HepG2 (cell line): ENCODE measurements around the gene CCDC142. TPM values are rescaled to one million over a fixed set of nuclear protein-coding genes. Genes with fewer than 3 reads are reported as not detected.
A peak's percentile ranks its signal among the peaks of the same experiment; 100 is the strongest.

Source experiments
- ARHGAP35 ChIP-seq: sonication (generic); formaldehyde crosslinking; IDR thresholded peaks from 2 replicates; pipeline ENCODE4 v1.9.0; 2022; ENCODE audit warnings: mild to moderate bottlenecking, inconsistent platforms, moderate library complexity, missing genetic modification reagents, borderline replicate concordance
- ELF1 ChIP-seq: sonication (generic); formaldehyde crosslinking; IDR thresholded peaks from 2 replicates; pipeline ENCODE4 v1.4.0; 2020; ENCODE audit warnings: missing genetic modification reagents
- FOSL1 ChIP-seq: sonication (generic); formaldehyde crosslinking; IDR thresholded peaks from 2 replicates; pipeline ENCODE4 v1.9.0; 2021; ENCODE audit warnings: missing genetic modification reagents, borderline replicate concordance
- FOXP1 ChIP-seq, 2 experiments: fragments of 450-650 bp in 1 of 2; IDR thresholded peaks; 2 replicates each; pipeline ENCODE4 v1.6.1; 2017 to 2018; ENCODE audit warnings: antibody characterized with exemption in 1 of 2
- HDAC6 ChIP-seq: fragments of 200-600 bp; sonication (generic); IDR thresholded peaks from 2 replicates; pipeline ENCODE4 v1.7.0; 2017; ENCODE audit warnings: mild to moderate bottlenecking, antibody characterized with exemption, low read length, low read depth
- JUN ChIP-seq: sonication (generic); formaldehyde crosslinking; IDR thresholded peaks from 2 replicates; pipeline ENCODE4 v1.4.0; 2020; ENCODE audit warnings: mild to moderate bottlenecking, missing genetic modification reagents
- MEIS1 ChIP-seq: sonication (generic); formaldehyde crosslinking; IDR thresholded peaks from 2 replicates; pipeline ENCODE4 v1.9.0; 2021; ENCODE audit warnings: mild to moderate bottlenecking, missing genetic modification reagents, moderate library complexity, borderline replicate concordance
- PCBP2 ChIP-seq: fragments of 200-400 bp; formaldehyde crosslinking; optimal IDR thresholded peaks from 2 replicates; pipeline ENCODE3; 2018; ENCODE audit warnings: low read length, low read depth; ENCODE audit not compliant: poor library complexity, severe bottlenecking
- TMF1 ChIP-seq: sonication (generic); formaldehyde crosslinking; IDR thresholded peaks from 2 replicates; pipeline ENCODE4 v1.8.1; 2022; ENCODE audit warnings: low read depth, missing genetic modification reagents
- ZBTB42 ChIP-seq: sonication (generic); formaldehyde crosslinking; IDR thresholded peaks from 2 replicates; pipeline ENCODE4 v1.5.0; 2020; ENCODE audit warnings: mild to moderate bottlenecking, missing genetic modification reagents
- ZBTB8A ChIP-seq: sonication (generic); formaldehyde crosslinking; IDR thresholded peaks from 2 replicates; pipeline ENCODE4 v1.4.0; 2020; ENCODE audit warnings: mild to moderate bottlenecking, low read depth, missing genetic modification reagents, borderline replicate concordance
- ZFP82 ChIP-seq: sonication (generic); formaldehyde crosslinking; IDR thresholded peaks from 2 replicates; pipeline ENCODE4 v1.5.1; 2020; ENCODE audit warnings: mild to moderate bottlenecking, missing genetic modification reagents, borderline replicate concordance
- ZNF160 ChIP-seq: sonication (generic); formaldehyde crosslinking; IDR thresholded peaks from 2 replicates; pipeline ENCODE4 v1.8.0; 2022; ENCODE audit warnings: mild to moderate bottlenecking, inconsistent platforms, missing genetic modification reagents
- ZNF772 ChIP-seq: sonication (generic); formaldehyde crosslinking; IDR thresholded peaks from 2 replicates; pipeline ENCODE4 v1.5.0; 2020; ENCODE audit warnings: mild to moderate bottlenecking, missing genetic modification reagents
- ZSCAN25 ChIP-seq: sonication (generic); formaldehyde crosslinking; IDR thresholded peaks from 2 replicates; pipeline ENCODE4 v1.8.0; 2022; ENCODE audit warnings: mild to moderate bottlenecking, missing genetic modification reagents
- polyA plus RNA-seq, 8 experiments: library from polyadenylated mRNA; depleted of rRNA in 3 of 8; stranded (reverse) in 7 of 8; unstranded in 1 of 8; fragments of >200 nt; fragmentation: Illumina TruSeq in 4 of 8; extraction: Trizol in 4 of 8; gene quantifications; 2 replicates each; pipeline versions ENCODE4 v1.2.1 to v1.2.3, GENCODE V29; 2011 to 2016; ENCODE audit warnings: low read depth in 4 of 8, missing spikeins in 1 of 8, mixed read lengths in 1 of 8; ENCODE audit not compliant: insufficient read depth in 1 of 8
- total RNA-seq, 5 experiments: library from RNA; depleted of rRNA; stranded (reverse); fragments of >200 nt; fragmentation: Illumina TruSeq; extraction: Trizol; gene quantifications; 2 replicates each; pipeline ENCODE4 v1.2.3, GENCODE V29; 2016; ENCODE audit warnings: low read depth in 1 of 5
- TF ChIP-seq, protein P1 (sequence below): sonication (generic); formaldehyde crosslinking; IDR thresholded peaks from 2 replicates; pipeline ENCODE4 v1.9.0; 2022; ENCODE audit warnings: low read depth, missing genetic modification reagents
- TF ChIP-seq, protein P2 (sequence below): IDR thresholded peaks from 2 replicates; pipeline ENCODE4 v1.6.1; 2016; ENCODE audit warnings: low read depth, borderline replicate concordance
- TF ChIP-seq, protein P3 (sequence below): sonication (generic); formaldehyde crosslinking; IDR thresholded peaks from 2 replicates; pipeline ENCODE4 v1.8.0; 2022; ENCODE audit warnings: low read depth, missing genetic modification reagents
- TF ChIP-seq, protein P4 (sequence below): sonication (generic); formaldehyde crosslinking; IDR thresholded peaks from 2 replicates; pipeline ENCODE4 v1.4.0; 2020; ENCODE audit warnings: missing genetic modification reagents
- TF ChIP-seq, protein P5 (sequence below): sonication (generic); formaldehyde crosslinking; IDR thresholded peaks from 2 replicates; pipeline ENCODE4 v1.5.0; 2020; ENCODE audit warnings: mild to moderate bottlenecking, missing genetic modification reagents, borderline replicate concordance

Gene CCDC142
- total and polyA plus RNA-seq, 2 of the 13 experiments (the other 11 are each of a cell fraction or from before 2014, with no cell fraction given): 14.7 to 30.4 TPM

DNA sequence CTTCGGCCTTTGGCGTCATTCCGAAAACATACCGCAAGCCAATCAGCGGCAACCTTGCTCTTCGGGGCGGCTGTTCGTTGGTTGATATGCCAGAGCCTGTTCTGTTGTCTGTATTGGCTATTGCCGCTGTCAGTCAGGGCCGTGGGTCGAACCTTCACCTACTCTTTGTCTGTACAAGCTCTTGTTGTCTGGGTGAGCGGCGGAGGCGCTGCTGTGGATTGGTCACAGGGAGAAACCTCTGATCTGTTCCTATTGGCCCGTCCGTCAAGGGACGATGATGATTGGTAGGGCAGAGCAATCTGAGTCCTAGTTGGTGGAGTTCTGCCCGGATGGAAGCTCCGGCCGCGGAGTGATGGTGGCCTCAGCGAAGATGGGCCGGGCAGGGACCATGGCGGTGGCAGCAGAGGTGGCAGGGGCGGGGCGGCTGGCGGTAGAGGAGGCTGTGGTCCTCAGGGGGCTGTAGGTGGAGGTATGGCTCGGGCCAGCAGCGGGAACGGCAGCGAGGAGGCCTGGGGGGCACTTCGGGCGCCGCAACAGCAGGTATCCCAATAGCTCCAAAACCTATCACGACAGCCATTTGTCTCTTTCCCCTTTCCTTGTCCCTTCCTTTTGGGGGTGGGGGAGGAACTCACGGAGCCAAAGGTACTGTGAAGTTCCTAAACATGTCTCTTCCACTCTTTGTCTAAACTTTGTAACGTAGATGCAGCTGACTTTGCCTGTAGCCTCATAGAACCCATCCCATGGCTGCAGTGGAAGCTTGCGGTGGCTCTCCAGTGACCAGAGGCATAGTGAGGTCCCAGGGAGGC, 24.5 kb downstream of the CCDC142 start, which contains the start of gene WBP1 (continued):
- TF ChIP-seq, protein P1, sequence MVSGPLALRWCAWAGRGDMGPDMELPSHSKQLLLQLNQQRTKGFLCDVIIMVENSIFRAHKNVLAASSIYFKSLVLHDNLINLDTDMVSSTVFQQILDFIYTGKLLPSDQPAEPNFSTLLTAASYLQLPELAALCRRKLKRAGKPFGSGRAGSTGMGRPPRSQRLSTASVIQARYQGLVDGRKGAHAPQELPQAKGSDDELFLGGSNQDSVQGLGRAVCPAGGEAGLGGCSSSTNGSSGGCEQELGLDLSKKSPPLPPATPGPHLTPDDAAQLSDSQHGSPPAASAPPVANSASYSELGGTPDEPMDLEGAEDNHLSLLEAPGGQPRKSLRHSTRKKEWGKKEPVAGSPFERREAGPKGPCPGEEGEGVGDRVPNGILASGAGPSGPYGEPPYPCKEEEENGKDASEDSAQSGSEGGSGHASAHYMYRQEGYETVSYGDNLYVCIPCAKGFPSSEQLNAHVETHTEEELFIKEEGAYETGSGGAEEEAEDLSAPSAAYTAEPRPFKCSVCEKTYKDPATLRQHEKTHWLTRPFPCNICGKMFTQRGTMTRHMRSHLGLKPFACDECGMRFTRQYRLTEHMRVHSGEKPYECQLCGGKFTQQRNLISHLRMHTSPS (CRISPR knock-in tag): no peak; the same call in 1 of the 2 replicates
- TF ChIP-seq TMF1 (CRISPR knock-in tag) (peak; percentile 33; the same call in 1 of the 2 replicates), HDAC6 (no peak), PCBP2 (no peak), JUN (no peak; the same call in 1 of the 2 replicates), ARHGAP35 (CRISPR knock-in tag) (no peak), ZBTB42 (CRISPR knock-in tag) (no peak), FOSL1 (CRISPR knock-in tag) (no peak), ZBTB8A (CRISPR knock-in tag) (no peak), FOXP1 (IDR thresholded peaks at IDR 0.05) (peak; percentile 76), FOXP1 (CRISPR knock-in tag; IDR thresholded peaks at IDR 0.05) (no peak), ZSCAN25 (CRISPR knock-in tag) (no peak), ELF1 (CRISPR knock-in tag) (no peak), MEIS1 (CRISPR knock-in tag) (0 out of 2 replicates have a peak, but pooled peaks have one; percentile 12), ZFP82 (CRISPR knock-in tag) (no peak), ZNF772 (CRISPR knock-in tag) (no peak; the same call in 1 of the 2 replicates), ZNF160 (CRISPR knock-in tag) (no peak; the same call in 1 of the 2 replicates)
- TF ChIP-seq, protein P2, sequence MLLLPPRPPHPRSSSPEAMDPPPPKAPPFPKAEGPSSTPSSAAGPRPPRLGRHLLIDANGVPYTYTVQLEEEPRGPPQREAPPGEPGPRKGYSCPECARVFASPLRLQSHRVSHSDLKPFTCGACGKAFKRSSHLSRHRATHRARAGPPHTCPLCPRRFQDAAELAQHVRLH (CRISPR knock-in tag): no peak
- TF ChIP-seq, protein P3, sequence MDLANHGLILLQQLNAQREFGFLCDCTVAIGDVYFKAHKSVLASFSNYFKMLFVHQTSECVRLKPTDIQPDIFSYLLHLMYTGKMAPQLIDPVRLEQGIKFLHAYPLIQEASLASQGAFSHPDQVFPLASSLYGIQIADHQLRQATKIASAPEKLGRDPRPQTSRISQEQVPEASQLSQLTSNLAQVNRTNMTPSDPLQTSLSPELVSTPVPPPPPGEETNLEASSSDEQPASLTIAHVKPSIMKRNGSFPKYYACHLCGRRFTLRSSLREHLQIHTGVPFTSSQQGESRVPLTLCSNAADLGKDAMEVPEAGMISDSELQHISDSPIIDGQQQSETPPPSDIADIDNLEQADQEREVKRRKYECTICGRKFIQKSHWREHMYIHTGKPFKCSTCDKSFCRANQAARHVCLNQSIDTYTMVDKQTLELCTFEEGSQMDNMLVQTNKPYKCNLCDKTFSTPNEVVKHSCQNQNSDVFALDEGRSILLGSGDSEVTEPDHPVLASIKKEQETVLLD (CRISPR knock-in tag): no peak
- TF ChIP-seq, protein P4, sequence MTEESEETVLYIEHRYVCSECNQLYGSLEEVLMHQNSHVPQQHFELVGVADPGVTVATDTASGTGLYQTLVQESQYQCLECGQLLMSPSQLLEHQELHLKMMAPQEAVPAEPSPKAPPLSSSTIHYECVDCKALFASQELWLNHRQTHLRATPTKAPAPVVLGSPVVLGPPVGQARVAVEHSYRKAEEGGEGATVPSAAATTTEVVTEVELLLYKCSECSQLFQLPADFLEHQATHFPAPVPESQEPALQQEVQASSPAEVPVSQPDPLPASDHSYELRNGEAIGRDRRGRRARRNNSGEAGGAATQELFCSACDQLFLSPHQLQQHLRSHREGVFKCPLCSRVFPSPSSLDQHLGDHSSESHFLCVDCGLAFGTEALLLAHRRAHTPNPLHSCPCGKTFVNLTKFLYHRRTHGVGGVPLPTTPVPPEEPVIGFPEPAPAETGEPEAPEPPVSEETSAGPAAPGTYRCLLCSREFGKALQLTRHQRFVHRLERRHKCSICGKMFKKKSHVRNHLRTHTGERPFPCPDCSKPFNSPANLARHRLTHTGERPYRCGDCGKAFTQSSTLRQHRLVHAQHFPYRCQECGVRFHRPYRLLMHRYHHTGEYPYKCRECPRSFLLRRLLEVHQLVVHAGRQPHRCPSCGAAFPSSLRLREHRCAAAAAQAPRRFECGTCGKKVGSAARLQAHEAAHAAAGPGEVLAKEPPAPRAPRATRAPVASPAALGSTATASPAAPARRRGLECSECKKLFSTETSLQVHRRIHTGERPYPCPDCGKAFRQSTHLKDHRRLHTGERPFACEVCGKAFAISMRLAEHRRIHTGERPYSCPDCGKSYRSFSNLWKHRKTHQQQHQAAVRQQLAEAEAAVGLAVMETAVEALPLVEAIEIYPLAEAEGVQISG (CRISPR knock-in tag): peak; percentile 49
- TF ChIP-seq, protein P5, sequence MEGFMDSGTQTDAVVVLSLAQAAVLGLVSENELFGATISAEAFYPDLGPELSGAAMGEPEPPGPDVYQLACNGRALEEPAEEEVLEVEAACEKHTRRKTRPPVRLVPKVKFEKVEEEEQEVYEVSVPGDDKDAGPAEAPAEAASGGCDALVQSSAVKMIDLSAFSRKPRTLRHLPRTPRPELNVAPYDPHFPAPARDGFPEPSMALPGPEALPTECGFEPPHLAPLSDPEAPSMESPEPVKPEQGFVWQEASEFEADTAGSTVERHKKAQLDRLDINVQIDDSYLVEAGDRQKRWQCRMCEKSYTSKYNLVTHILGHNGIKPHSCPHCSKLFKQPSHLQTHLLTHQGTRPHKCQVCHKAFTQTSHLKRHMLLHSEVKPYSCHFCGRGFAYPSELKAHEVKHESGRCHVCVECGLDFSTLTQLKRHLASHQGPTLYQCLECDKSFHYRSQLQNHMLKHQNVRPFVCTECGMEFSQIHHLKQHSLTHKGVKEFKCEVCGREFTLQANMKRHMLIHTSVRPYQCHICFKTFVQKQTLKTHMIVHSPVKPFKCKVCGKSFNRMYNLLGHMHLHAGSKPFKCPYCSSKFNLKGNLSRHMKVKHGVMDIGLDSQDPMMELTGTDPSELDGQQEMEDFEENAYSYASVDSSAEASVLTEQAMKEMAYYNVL (CRISPR knock-in tag): no peak
